Endothelial cell of umbilical vein (primary cell): ENCODE results near the gene MBD6. TPM values are rescaled to one million over a fixed set of nuclear protein-coding genes. Genes with fewer than 3 reads are reported as not detected.

Experiments used
- BruUV-seq: library from RNA; stranded (reverse); fragments of 400-500 nt; replicated peaks from 2 replicates; lab custom pipeline; 2021; lab: Mats Ljungman, UMichigan
- CTCF ChIA-PET: fragments of 300-600, 350-600 bp; sonication (Branson Sonifier 250); formaldehyde crosslinking; loops from one replicate; lab custom pipeline; 2021; ENCODE audit warnings: antibody characterized with exemption, inconsistent platforms; lab: Charles Lee
- POLR2A ChIA-PET: fragments of 300-600, 350-600 bp; sonication (Branson Sonifier 250); formaldehyde crosslinking; loops from one replicate; lab custom pipeline; 2021; ENCODE audit warnings: antibody characterized with exemption, inconsistent platforms; lab: Charles Lee
- DNase-seq: peaks from one replicate; pipeline ENCODE4 v3.0.0-alpha.2; 2011; ENCODE audit warnings: low read depth, low spot score
- FAIRE-seq: peaks from 2 replicates; lab custom pipeline; 2011; peaks lifted over from hg19 to GRCh38; lab: Jason Lieb, UNC
- H2AFZ ChIP-seq: 2 replicates; pipeline ENCODE4 v1.6.0; 2012; ENCODE audit warnings: low read depth, low read length, control low read depth, inconsistent platforms
- H3K27ac ChIP-seq: 2 replicates; pipeline ENCODE4 v1.5.1; 2011; ENCODE audit warnings: low read depth, mild to moderate bottlenecking, control low read depth, low read length, moderate library complexity; ENCODE audit not compliant: insufficient read depth
- H3K27me3 ChIP-seq, 2 experiments: 2 replicates each; pipeline versions ENCODE4 v1.6.0 to v1.6.1; 2011; ENCODE audit warnings: low read length in 2 of 2, mixed read lengths in 1 of 2; ENCODE audit not compliant: control insufficient read depth in 2 of 2, insufficient read depth in 2 of 2
- H3K36me3 ChIP-seq, 2 experiments: 2 replicates in 1 of 2; 3 replicates in 1 of 2; pipeline ENCODE4 v1.5.1; 2011; ENCODE audit warnings: low read length in 2 of 2, mild to moderate bottlenecking in 1 of 2, moderate library complexity in 1 of 2; ENCODE audit not compliant: control insufficient read depth in 2 of 2, insufficient read depth in 2 of 2; ENCODE audit errors: extremely low read depth in 1 of 2
- H3K4me1 ChIP-seq: 3 replicates; pipeline ENCODE4 v1.5.1; 2011; ENCODE audit warnings: mild to moderate bottlenecking, low read length; ENCODE audit not compliant: control insufficient read depth, insufficient read depth; ENCODE audit errors: extremely low read depth
- H3K4me2 ChIP-seq: 2 replicates; pipeline ENCODE4 v1.6.1; 2011; ENCODE audit warnings: low read length, control low read depth, mixed read lengths; ENCODE audit not compliant: insufficient read depth
- H3K4me3 ChIP-seq, 3 experiments: fragments of 200-600 bp in 1 of 3; sonication (generic), shearing (Covaris generic) in 1 of 3; replicated peaks in 1 of 3; 2 replicates each; pipeline ENCODE4 v1.5.1; 2011 to 2016; ENCODE audit warnings: control low read depth in 3 of 3, low read length in 3 of 3, mild to moderate bottlenecking in 2 of 3, inconsistent platforms in 1 of 3, low read depth in 1 of 3, moderate library complexity in 1 of 3; ENCODE audit not compliant: insufficient read depth in 1 of 3
- H3K79me2 ChIP-seq: 2 replicates; pipeline ENCODE4 v1.6.0; 2012; ENCODE audit warnings: low read length, inconsistent platforms; ENCODE audit not compliant: control insufficient read depth, insufficient read depth
- H3K9ac ChIP-seq: replicated peaks from 2 replicates; pipeline ENCODE3; 2011; ENCODE audit warnings: low read length, control low read depth; ENCODE audit not compliant: insufficient read depth; ENCODE audit errors: extremely low read depth
- H3K9me1 ChIP-seq: replicated peaks from 3 replicates; pipeline ENCODE4 v1.6.0; 2011; ENCODE audit warnings: mild to moderate bottlenecking, low read length; ENCODE audit not compliant: control insufficient read depth, insufficient read depth; ENCODE audit errors: extremely low read depth
- H3K9me3 ChIP-seq: replicated peaks from 2 replicates; pipeline ENCODE4 v1.5.1; 2012; ENCODE audit warnings: low read length, inconsistent platforms; ENCODE audit not compliant: control insufficient read depth, insufficient read depth
- H4K20me1 ChIP-seq: replicated peaks from 2 replicates; pipeline ENCODE3; 2011; ENCODE audit warnings: mild to moderate bottlenecking, low read length; ENCODE audit not compliant: control insufficient read depth, insufficient read depth; ENCODE audit errors: extremely low read depth
- EZH2 ChIP-seq: IDR thresholded peaks from 2 replicates; pipeline ENCODE4 v1.6.1; 2012; ENCODE audit warnings: borderline replicate concordance, low read depth, mild to moderate bottlenecking, moderate library complexity, low read length, inconsistent platforms; ENCODE audit not compliant: severe bottlenecking
- FOS ChIP-seq: IDR thresholded peaks from 2 replicates; pipeline ENCODE4 v1.6.1; 2011; ENCODE audit warnings: mild to moderate bottlenecking, low read length, moderate library complexity, borderline replicate concordance; ENCODE audit not compliant: insufficient read depth
- GATA2 ChIP-seq: IDR thresholded peaks from 2 replicates; pipeline ENCODE4 v1.7.0; 2011; ENCODE audit warnings: low read depth, mild to moderate bottlenecking, moderate library complexity, mixed read lengths, low read length; ENCODE audit not compliant: insufficient read length, insufficient read depth
- JUN ChIP-seq: IDR thresholded peaks from 2 replicates; pipeline ENCODE4 v1.6.1; 2011; ENCODE audit warnings: borderline replicate concordance, low read depth; ENCODE audit not compliant: insufficient read length, insufficient read depth
- MYC ChIP-seq: IDR thresholded peaks from one replicate; pipeline ENCODE4 v1.6.1; 2011; ENCODE audit warnings: mild to moderate bottlenecking, low read depth, low read length
- POLR2A ChIP-seq: IDR thresholded peaks from 2 replicates; pipeline ENCODE4 v1.6.1; 2012; ENCODE audit warnings: low read depth, mild to moderate bottlenecking, control low read depth, low read length
- POLR2AphosphoS5 ChIP-seq: IDR thresholded peaks from 2 replicates; pipeline ENCODE4 v1.6.1; 2012; ENCODE audit warnings: low read depth, mild to moderate bottlenecking, control low read depth, low read length, moderate library complexity; ENCODE audit not compliant: insufficient read depth
- dilution Hi-C: fragments of 300-500 bp; cut with MboI; formaldehyde crosslinking; loops from one replicate; pipeline ENCODE4 v1.15.0; 2019; ENCODE audit warnings: low sequenced_read_pairs; ENCODE audit not compliant: extremely low pct_ligation_motif_present
- intact Hi-C: fragments of 100-400 bp; cut with micrococcal nuclease; formaldehyde crosslinking; loops from one replicate; pipeline ENCODE4 v1.10.0; 2022
- polyA plus RNA-seq, 4 experiments: library from polyadenylated mRNA; depleted of rRNA in 3 of 4; stranded (reverse) in 3 of 4; unstranded in 1 of 4; fragments of >200 nt; gene quantifications; 2 replicates each; pipeline versions ENCODE4 v1.2.1 to v1.2.3, GENCODE V29; 2011 to 2012; ENCODE audit warnings: missing spikeins in 1 of 4
- total RNA-seq: library from RNA; stranded (reverse); gene quantifications from 2 replicates; pipeline ENCODE4 v1.2.3, GENCODE V29; 2021
- TF ChIP-seq, protein P1 (sequence below), 2 donors: IDR thresholded peaks; 1 replicate in 1 of 2; 2 replicates in 1 of 2; pipeline ENCODE4 v1.5.1; 2011; ENCODE audit warnings: low read length in 2 of 2, mild to moderate bottlenecking in 2 of 2, moderate library complexity in 2 of 2, control low read depth in 1 of 2, inconsistent platforms in 1 of 2, low read depth in 1 of 2; ENCODE audit not compliant: insufficient read depth in 1 of 2; ENCODE audit errors: extremely low read depth in 1 of 2
- TF ChIP-seq, protein P2 (sequence below): IDR thresholded peaks from 2 replicates; pipeline ENCODE4 v1.6.1; 2011; ENCODE audit not compliant: insufficient read depth, insufficient read length

Gene MBD6
- total and polyA plus RNA-seq, 2 donors (not counting 3 experiments of a cell fraction or from before 2014, with no cell fraction given) = 10.6 to 95.2 TPM

DNA sequence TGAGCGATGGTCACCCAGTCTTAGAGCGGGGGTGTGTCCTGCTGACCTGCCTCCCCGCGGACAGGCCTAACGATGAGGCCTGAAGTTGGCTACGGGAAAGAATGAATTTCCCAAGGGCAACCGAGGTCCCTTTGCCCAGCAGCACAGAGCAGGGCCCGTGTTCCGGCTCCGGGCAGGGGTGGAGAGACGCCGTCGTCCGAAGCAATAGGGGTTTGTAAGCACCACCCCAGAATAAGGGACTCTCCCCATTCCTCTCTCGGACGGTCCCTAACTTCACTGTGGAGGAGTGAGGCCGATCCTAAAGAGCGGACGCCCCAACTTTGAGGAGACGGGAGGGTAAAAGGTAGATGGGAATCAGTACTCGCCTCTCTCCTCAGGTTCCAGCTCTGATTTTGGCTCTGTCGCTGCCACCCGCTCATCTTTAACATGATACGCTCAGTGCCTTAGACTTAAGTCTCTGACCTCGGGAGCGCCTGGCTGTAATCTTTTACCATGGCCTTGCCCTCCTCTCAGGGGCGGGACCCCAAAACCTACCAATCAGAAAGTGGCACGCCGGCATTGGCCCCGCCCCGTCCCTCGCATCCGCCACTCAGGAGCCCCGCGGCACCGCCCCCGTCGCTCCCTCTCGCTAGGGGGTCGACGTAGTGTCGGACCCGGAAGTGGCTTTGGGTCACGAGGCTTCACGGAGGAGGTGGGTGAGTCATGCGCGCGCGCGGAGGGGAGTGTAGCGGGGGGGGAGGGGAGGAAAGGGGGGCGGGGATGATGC, 2.4 kb upstream of the MBD6 start, which contains the start of gene DDIT3:
Gene DDIT3 (minus strand): TSS at position 462 of the 766 bp plus-strand sequence. CDS start 3,108 bp downstream, outside the sequence.
- CTCF ChIA-PET = interaction anchor here (0.5 to 1.2 kb wide), 2 partner anchors 51 to 61 kb away, joined by 3 to 5 read pairs; no protein-coding TSS in a partner anchor
- dilution Hi-C loops (no loop called here), intact Hi-C loops (loop anchor here (1.0 to 5.0 kb wide), 2 partner anchors 27 to 33 kb away; partner anchors contain the start of genes DCTN2 and MARS1)
- Histone ChIP-seq H3K36me3 (peaks cover 15 to 22% of the 10 kb centered on the region in 2 experiments), H3K4me3 (peak within 1 kb of the TSS; percentile 7 to 89 (median 67)), H3K79me2 (peaks cover 43% of the 10 kb centered on the region), H3K9me1 (no peaks in the 10 kb centered on the region), H3K27ac (peak within 1 kb of the TSS; percentile 83), H3K27me3 (no peaks in the 10 kb centered on the region), H4K20me1 (no peaks in the 10 kb centered on the region), H3K9me3 (no peaks in the 10 kb centered on the region), H3K9ac (peak within 1 kb of the TSS; percentile 92), H3K4me1 (peaks cover 48% of the 10 kb centered on the region), H2AFZ (peak within 1 kb of the TSS; percentile 54), H3K4me2 (peak within 1 kb of the TSS; percentile 64)
- DNase-seq (peak; percentile 99), FAIRE-seq (peak; percentile 95)
- TSS peak; percentile 72 for BruUV-seq
- TF ChIP-seq MYC = no peak
- peak; percentile 97 for TF ChIP-seq POLR2AphosphoS5
- no peak for TF ChIP-seq EZH2
- TF ChIP-seq FOS = peak; percentile 79
- TF ChIP-seq, protein P1, sequence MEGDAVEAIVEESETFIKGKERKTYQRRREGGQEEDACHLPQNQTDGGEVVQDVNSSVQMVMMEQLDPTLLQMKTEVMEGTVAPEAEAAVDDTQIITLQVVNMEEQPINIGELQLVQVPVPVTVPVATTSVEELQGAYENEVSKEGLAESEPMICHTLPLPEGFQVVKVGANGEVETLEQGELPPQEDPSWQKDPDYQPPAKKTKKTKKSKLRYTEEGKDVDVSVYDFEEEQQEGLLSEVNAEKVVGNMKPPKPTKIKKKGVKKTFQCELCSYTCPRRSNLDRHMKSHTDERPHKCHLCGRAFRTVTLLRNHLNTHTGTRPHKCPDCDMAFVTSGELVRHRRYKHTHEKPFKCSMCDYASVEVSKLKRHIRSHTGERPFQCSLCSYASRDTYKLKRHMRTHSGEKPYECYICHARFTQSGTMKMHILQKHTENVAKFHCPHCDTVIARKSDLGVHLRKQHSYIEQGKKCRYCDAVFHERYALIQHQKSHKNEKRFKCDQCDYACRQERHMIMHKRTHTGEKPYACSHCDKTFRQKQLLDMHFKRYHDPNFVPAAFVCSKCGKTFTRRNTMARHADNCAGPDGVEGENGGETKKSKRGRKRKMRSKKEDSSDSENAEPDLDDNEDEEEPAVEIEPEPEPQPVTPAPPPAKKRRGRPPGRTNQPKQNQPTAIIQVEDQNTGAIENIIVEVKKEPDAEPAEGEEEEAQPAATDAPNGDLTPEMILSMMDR (IDR thresholded peaks at IDR 0.05; ENCODE audit: extremely low read depth in 1 of 2, insufficient read depth in 1 of 2, low read depth in 1 of 2, low read length in 2 of 2) = no peak
- TF ChIP-seq JUN = peak; percentile 53
- TF ChIP-seq, protein P2, sequence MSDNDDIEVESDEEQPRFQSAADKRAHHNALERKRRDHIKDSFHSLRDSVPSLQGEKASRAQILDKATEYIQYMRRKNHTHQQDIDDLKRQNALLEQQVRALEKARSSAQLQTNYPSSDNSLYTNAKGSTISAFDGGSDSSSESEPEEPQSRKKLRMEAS = no peak
- TF ChIP-seq POLR2A = peak; percentile 100
- TF ChIP-seq GATA2 = no peak
- POLR2A ChIA-PET = interaction anchor here (0.7 to 1.5 kb wide), 5 partner anchors 16 to 161 kb away, joined by 3 read pairs; no protein-coding TSS in a partner anchor
